ENCODE data around the gene HVCN1. TPM values are rescaled to one million over a fixed set of nuclear protein-coding genes. Genes with fewer than 3 reads are reported as not detected.
"Not testable (repeated sequence)": the region's sequence is repeated elsewhere in the genome, so short reads cannot be mapped to it uniquely, and the experiment has no call there.

HVCN1 gene
- total RNA-seq, result 1 to 10 TPM; 4.4 to 4.7 TPM

- peaks cover 30% of the 10 kb centered on the region for H3K4me1 Mint-ChIP-seq
- POLR2A ChIA-PET, result no interaction called here
- intact Hi-C loops (cut with DNase I, micrococcal nuclease), result loop anchor here in 1 of 2 experiments (1.0 to 2.0 kb wide), 2 partner anchors 54 to 186 kb away; partner anchors contain the start of genes PPP1CC, RAD9B and VPS29
These were observed at the start of gene HVCN1 for GRCh38 chr12:110688446-110689280. Gene HVCN1, minus strand, starts transcription at chr12:110689115. Its CDS starts 5,870 bp downstream, at chr12:110683245.

GRCh38 chr12:110737532-110737931 lies 48.6 kb upstream of the HVCN1 start:
- no peaks in the 10 kb centered on the region for H3K9me3 Mint-ChIP-seq (ENCODE audit: low read depth)
- DNase-seq (no peak), ATAC-seq (no peak)
- POLR2A ChIA-PET, result interaction anchor here (1.2 kb wide), 1 partner anchor 39 kb away, joined by 3 read pairs; no protein-coding TSS in a partner anchor
- peak overlapping the region; percentile 98 for H3K4me3 Mint-ChIP-seq
- peaks cover 66% of the 10 kb centered on the region for H3K4me1 Mint-ChIP-seq
- CTCF ChIA-PET, result interaction anchor here (1.2 kb wide), 1 partner anchor 10 kb away, joined by 3 read pairs; no protein-coding TSS in a partner anchor
- peaks cover 67% of the 10 kb centered on the region for H3K36me3 Mint-ChIP-seq (ENCODE audit: low read depth)
- no peaks in the 10 kb centered on the region for H3K27me3 Mint-ChIP-seq
- intact Hi-C loops (cut with DNase I, micrococcal nuclease), result no loop called here
- H3K27ac Mint-ChIP-seq, result peak overlapping the region; percentile 88

More at GRCh38 chr12:110688446-110689280, at the start of gene HVCN1:
- CTCF ChIA-PET, result interaction anchor here (0.6 to 1.3 kb wide), 2 partner anchors 9 to 16 kb away, joined by 3 read pairs; no protein-coding TSS in a partner anchor
- peak within 1 kb of the TSS; percentile 89 for H3K27ac Mint-ChIP-seq
- peak within 1 kb of the TSS; percentile 77 for H3K4me3 Mint-ChIP-seq
- ATAC-seq (peak; percentile 25), DNase-seq (peak; percentile 37)
- H3K36me3 Mint-ChIP-seq (ENCODE audit: low read depth), result peaks cover 6% of the 10 kb centered on the region
- H3K27me3 Mint-ChIP-seq, result no peaks in the 10 kb centered on the region
- no peaks in the 10 kb centered on the region for H3K9me3 Mint-ChIP-seq (ENCODE audit: low read depth)

GRCh38 chr12:110737016-110737415 lies 48.1 kb upstream of the HVCN1 start:
- H3K9me3 Mint-ChIP-seq (ENCODE audit: low read depth); intact Hi-C loops (cut with DNase I, micrococcal nuclease); POLR2A ChIA-PET; H3K27me3 Mint-ChIP-seq; ATAC-seq: not testable (repeated sequence)
- Mint-ChIP-seq H3K27ac (peak overlapping the region; percentile 65), H3K36me3 (ENCODE audit: low read depth) (peaks cover 71% of the 10 kb centered on the region), H3K4me3 (peak overlapping the region; percentile 21), H3K4me1 (peaks cover 71% of the 10 kb centered on the region)
- peak; percentile 18 for DNase-seq
- CTCF ChIA-PET, result interaction anchor here (0.8 to 1.0 kb wide), 2 partner anchors 88 to 263 kb away, joined by 3 read pairs; no protein-coding TSS in a partner anchor

- no peaks in the 10 kb centered on the region for H3K9me3 Mint-ChIP-seq (ENCODE audit: low read depth)
- H3K27me3 Mint-ChIP-seq, result no peaks in the 10 kb centered on the region
- peak overlapping the region; percentile 4 for H3K4me3 Mint-ChIP-seq
- no peak for DNase-seq
- peak; percentile 22 for ATAC-seq
- peaks cover 66% of the 10 kb centered on the region for H3K36me3 Mint-ChIP-seq (ENCODE audit: low read depth)
- ChIA-PET POLR2A (interaction anchor here (0.6 kb wide), 1 partner anchor 1220 kb away, joined by 4 read pairs; no protein-coding TSS in a partner anchor), CTCF (interaction anchor here (0.7 to 1.6 kb wide), 3 partner anchors 11 to 284 kb away, joined by 3 read pairs; partner anchors contain the start of gene ARPC3)
- peaks cover 81% of the 10 kb centered on the region for H3K4me1 Mint-ChIP-seq
- intact Hi-C loops (cut with DNase I, micrococcal nuclease), result no loop called here
- peak overlapping the region; percentile 6 for H3K27ac Mint-ChIP-seq
These were observed 45.0 kb upstream of the HVCN1 start for GRCh38 chr12:110733900-110734299.

- intact Hi-C loops (cut with DNase I, micrococcal nuclease), result no loop called here
- POLR2A ChIA-PET, result interaction anchor here (0.6 to 0.7 kb wide), 5 partner anchors 23 to 1480 kb away, joined by 3 to 9 read pairs (median 4); no protein-coding TSS in a partner anchor
- H3K27ac Mint-ChIP-seq, result peak overlapping the region; percentile 13
These were observed 44.3 kb upstream of the HVCN1 start for GRCh38 chr12:110733089-110733715.

GRCh38 chr12:110732572-110732971 lies 43.7 kb upstream of the HVCN1 start:
- no peak for DNase-seq
- Mint-ChIP-seq H3K4me3 (no peak overlapping the region), H3K27ac (peak overlapping the region; percentile 77), H3K4me1 (peaks cover 77% of the 10 kb centered on the region), H3K27me3 (no peaks in the 10 kb centered on the region), H3K9me3 (ENCODE audit: low read depth) (no peaks in the 10 kb centered on the region), H3K36me3 (ENCODE audit: low read depth) (peaks cover 65% of the 10 kb centered on the region)
- intact Hi-C loops (cut with DNase I, micrococcal nuclease), result no loop called here
- ChIA-PET CTCF (interaction anchor here (0.6 to 1.6 kb wide), 2 partner anchors 35 to 282 kb away, joined by 3 read pairs; partner anchors contain the start of gene ARPC3), POLR2A (interaction anchor here (0.6 to 0.7 kb wide), 3 partner anchors 22 to 1481 kb away, joined by 3 to 9 read pairs (median 3); no protein-coding TSS in a partner anchor)
- no peak for ATAC-seq

More at GRCh38 chr12:110733089-110733715, 44.3 kb upstream of the HVCN1 start:
- no peak for ATAC-seq
- Mint-ChIP-seq H3K4me3 (no peak overlapping the region), H3K9me3 (ENCODE audit: low read depth) (no peaks in the 10 kb centered on the region), H3K27me3 (no peaks in the 10 kb centered on the region), H3K4me1 (peaks cover 80% of the 10 kb centered on the region), H3K36me3 (ENCODE audit: low read depth) (peaks cover 66% of the 10 kb centered on the region)
- CTCF ChIA-PET, result interaction anchor here (0.6 to 1.6 kb wide), 5 partner anchors 10 to 283 kb away, joined by 3 read pairs; partner anchors contain the start of gene ARPC3
- no peak for DNase-seq

GRCh38 chr12:110731479-110731878 lies 42.6 kb upstream of the HVCN1 start:
- Mint-ChIP-seq H3K9me3 (ENCODE audit: low read depth) (no peaks in the 10 kb centered on the region), H3K27ac (peak overlapping the region; percentile 40), H3K4me3 (no peak overlapping the region), H3K36me3 (ENCODE audit: low read depth) (peaks cover 68% of the 10 kb centered on the region), H3K27me3 (no peaks in the 10 kb centered on the region), H3K4me1 (peaks cover 79% of the 10 kb centered on the region)
- POLR2A ChIA-PET, result interaction anchor here (0.6 to 1.6 kb wide), 5 partner anchors 8 to 699 kb away, joined by 3 to 5 read pairs (median 4); no protein-coding TSS in a partner anchor
- DNase-seq (no peak), ATAC-seq (no peak)
- intact Hi-C loops (cut with DNase I, micrococcal nuclease), result no loop called here
- CTCF ChIA-PET, result interaction anchor here (0.7 to 1.5 kb wide), 9 partner anchors 10 to 263 kb away, joined by 3 to 7 read pairs (median 3); partner anchors contain the start of gene FAM216A

GRCh38 chr12:110728628-110729027 lies 39.7 kb upstream of the HVCN1 start:
- Mint-ChIP-seq H3K4me1 (peaks cover 71% of the 10 kb centered on the region), H3K36me3 (ENCODE audit: low read depth) (peaks cover 71% of the 10 kb centered on the region), H3K27ac (peak overlapping the region; percentile 75), H3K4me3 (no peak overlapping the region), H3K27me3 (no peaks in the 10 kb centered on the region), H3K9me3 (ENCODE audit: low read depth) (no peaks in the 10 kb centered on the region)
- DNase-seq (no peak), ATAC-seq (no peak)
- ChIA-PET CTCF (interaction anchor here (1.3 to 2.8 kb wide), 2 partner anchors 11 to 97 kb away, joined by 3 to 9 read pairs; no protein-coding TSS in a partner anchor), POLR2A (interaction anchor here (1.1 kb wide), 1 partner anchor 12 kb away, joined by 14 read pairs; no protein-coding TSS in a partner anchor)
- intact Hi-C loops (cut with DNase I, micrococcal nuclease), result no loop called here

- Mint-ChIP-seq H3K4me1 (peaks cover 57% of the 10 kb centered on the region), H3K27me3 (no peaks in the 10 kb centered on the region), H3K9me3 (ENCODE audit: low read depth) (no peaks in the 10 kb centered on the region), H3K36me3 (ENCODE audit: low read depth) (peaks cover 72% of the 10 kb centered on the region), H3K4me3 (no peak overlapping the region), H3K27ac (peak overlapping the region; percentile 87)
- no peak for DNase-seq
- intact Hi-C loops (cut with DNase I, micrococcal nuclease), result loop anchor here in 1 of 2 experiments (2.0 kb wide), 1 partner anchor 14 kb away; no protein-coding TSS in a partner anchor
- ChIA-PET POLR2A (no interaction called here), CTCF (interaction anchor here (0.6 to 1.2 kb wide), 5 partner anchors 25 to 167 kb away, joined by 3 to 5 read pairs (median 3); no protein-coding TSS in a partner anchor)
- ATAC-seq, result no peak
These were observed 37.9 kb upstream of the HVCN1 start for GRCh38 chr12:110726708-110727369.

GRCh38 chr12:110726028-110726427 lies 37.1 kb upstream of the HVCN1 start:
- H3K36me3 Mint-ChIP-seq (ENCODE audit: low read depth), result peaks cover 76% of the 10 kb centered on the region
- H3K27ac Mint-ChIP-seq, result no peak overlapping the region
- DNase-seq (no peak), ATAC-seq (no peak)
- ChIA-PET CTCF (interaction anchor here (0.6 to 0.9 kb wide), 2 partner anchors 100 to 101 kb away, joined by 3 read pairs; no protein-coding TSS in a partner anchor), POLR2A (no interaction called here)
- no peaks in the 10 kb centered on the region for H3K9me3 Mint-ChIP-seq (ENCODE audit: low read depth)
- H3K27me3 Mint-ChIP-seq, result no peaks in the 10 kb centered on the region
- peaks cover 50% of the 10 kb centered on the region for H3K4me1 Mint-ChIP-seq
- intact Hi-C loops (cut with DNase I, micrococcal nuclease), result loop anchor here in 1 of 2 experiments (2.0 kb wide), 1 partner anchor 15 kb away; no protein-coding TSS in a partner anchor
- H3K4me3 Mint-ChIP-seq, result no peak overlapping the region
